CD4-positive, CD25-positive, alpha-beta regulatory T cell (primary cell): ENCODE data around the gene PTPRG. TPM values are rescaled to one million over a fixed set of nuclear protein-coding genes. Genes with fewer than 3 reads are reported as not detected.

Experiments
- ATAC-seq, 2 donors: fragments of 150-1000 bp; cut with Tn5 transposase; one replicate each; pipeline ENCODE4 v1.10.0; 2021; ENCODE audit warnings: low read depth in 2 of 2, moderate number of reproducible peaks in 2 of 2, moderate library complexity in 1 of 2
- DNase-seq, 3 donors: peaks; one replicate each; pipeline versions ENCODE4 v3.0.0 to v3.0.0-alpha.2; 2012 to 2022; ENCODE audit warnings: mixed read lengths in 1 of 3
- H3K27ac ChIP-seq: one replicate; pipeline ENCODE4 v1.7.0; 2013; ENCODE audit warnings: mild to moderate bottlenecking, low read length; ENCODE audit not compliant: insufficient read depth, poor library complexity, severe bottlenecking
- H3K27me3 ChIP-seq: one replicate; pipeline ENCODE4 v1.7.0; 2013; ENCODE audit warnings: low read length; ENCODE audit not compliant: control insufficient read depth, insufficient read depth
- H3K36me3 ChIP-seq: one replicate; pipeline ENCODE4 v1.7.0; 2013; ENCODE audit warnings: mild to moderate bottlenecking, low read length, moderate library complexity; ENCODE audit not compliant: control insufficient read depth, insufficient read depth
- H3K4me1 ChIP-seq: 2 replicates; pipeline ENCODE4 v1.7.0; 2013; ENCODE audit warnings: mild to moderate bottlenecking, low read length; ENCODE audit not compliant: insufficient read depth, control insufficient read depth, poor library complexity, severe bottlenecking
- H3K4me3 ChIP-seq: one replicate; pipeline ENCODE4 v1.7.0; 2013; ENCODE audit warnings: low read depth, mild to moderate bottlenecking, low read length, moderate library complexity
- H3K9me3 ChIP-seq, 2 experiments: 1 replicate in 1 of 2; 2 replicates in 1 of 2; pipeline ENCODE4 v1.7.0; 2013; ENCODE audit warnings: low read length in 2 of 2, mild to moderate bottlenecking in 1 of 2, moderate library complexity in 1 of 2; ENCODE audit not compliant: control insufficient read depth in 2 of 2
- H3K27ac Mint-ChIP-seq, 3 donors: one replicate each; pipeline ENCODE4 v1.8.0; 2020 to 2022; ENCODE audit warnings: mild to moderate bottlenecking in 3 of 3, mixed read lengths in 3 of 3, moderate library complexity in 2 of 3
- H3K27me3 Mint-ChIP-seq: one replicate; pipeline ENCODE4 v1.8.0; 2022; ENCODE audit warnings: mild to moderate bottlenecking, mixed read lengths
- H3K36me3 Mint-ChIP-seq: one replicate; pipeline ENCODE4 v1.8.0; 2020; ENCODE audit warnings: mixed read lengths
- H3K4me1 Mint-ChIP-seq, 4 donors: one replicate each; pipeline ENCODE4 v1.8.0; 2020 to 2022; ENCODE audit warnings: mixed read lengths in 4 of 4, mild to moderate bottlenecking in 1 of 4
- H3K4me3 Mint-ChIP-seq, 4 donors: one replicate each; pipeline ENCODE4 v1.8.0; 2020 to 2022; ENCODE audit warnings: mild to moderate bottlenecking in 4 of 4, mixed read lengths in 4 of 4, moderate library complexity in 3 of 4
- H3K9me3 Mint-ChIP-seq, 7 donors: one replicate each; pipeline ENCODE4 v1.8.0; 2020 to 2022; ENCODE audit warnings: mixed read lengths in 7 of 7, mild to moderate bottlenecking in 3 of 7, moderate library complexity in 2 of 7
- polyA plus RNA-seq, 4 donors: library from polyadenylated mRNA; unstranded; fragments of 300-500 nt; fragmentation: Illumina TruSeq; gene quantifications; one replicate each; pipeline ENCODE4 v1.2.3, GENCODE V29; 2021
- total RNA-seq: library from RNA; stranded (reverse); gene quantifications from one replicate; pipeline ENCODE4 v1.2.3, GENCODE V29; 2022

Gene PTPRG
- total and polyA plus RNA-seq, 5 donors from 2014 or later, result not detected

DNA sequence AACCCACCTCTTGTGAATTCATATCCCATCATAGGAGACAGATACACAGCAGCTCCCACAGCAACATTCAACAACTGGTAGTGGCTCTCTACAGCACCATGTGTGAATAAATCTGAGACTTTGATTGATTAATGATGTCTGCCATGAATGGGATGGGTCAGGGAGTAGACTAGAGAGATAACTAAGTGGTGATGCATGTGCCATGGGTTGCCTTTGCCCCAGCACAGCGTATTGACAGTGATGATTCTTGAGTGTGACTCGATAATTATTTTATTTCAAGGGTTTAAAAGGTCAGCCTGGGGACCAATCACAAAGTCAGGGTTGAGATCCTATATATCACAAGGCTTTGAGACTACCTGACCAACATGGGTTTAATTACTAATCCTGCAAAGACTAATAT is 295.9 kb downstream of the PTPRG start:
- no peak overlapping the region for H3K4me3 Mint-ChIP-seq
- no peaks in the 10 kb centered on the region for H3K36me3 Mint-ChIP-seq
- H3K4me1 ChIP-seq, result no peaks in the 10 kb centered on the region
- no peak for ATAC-seq
- H3K4me1 Mint-ChIP-seq, result no peaks in the 10 kb centered on the region
- H3K27ac ChIP-seq, result no peak overlapping the region
- no peaks in the 10 kb centered on the region for H3K9me3 ChIP-seq
- H3K27me3 Mint-ChIP-seq, result no peaks in the 10 kb centered on the region
- H3K9me3 Mint-ChIP-seq, result no peaks in the 10 kb centered on the region
- no peak overlapping the region for H3K4me3 ChIP-seq
- no peaks in the 10 kb centered on the region for H3K27me3 ChIP-seq
- H3K36me3 ChIP-seq, result no peaks in the 10 kb centered on the region
- H3K27ac Mint-ChIP-seq, result no peak overlapping the region
- no peak for DNase-seq

DNA sequence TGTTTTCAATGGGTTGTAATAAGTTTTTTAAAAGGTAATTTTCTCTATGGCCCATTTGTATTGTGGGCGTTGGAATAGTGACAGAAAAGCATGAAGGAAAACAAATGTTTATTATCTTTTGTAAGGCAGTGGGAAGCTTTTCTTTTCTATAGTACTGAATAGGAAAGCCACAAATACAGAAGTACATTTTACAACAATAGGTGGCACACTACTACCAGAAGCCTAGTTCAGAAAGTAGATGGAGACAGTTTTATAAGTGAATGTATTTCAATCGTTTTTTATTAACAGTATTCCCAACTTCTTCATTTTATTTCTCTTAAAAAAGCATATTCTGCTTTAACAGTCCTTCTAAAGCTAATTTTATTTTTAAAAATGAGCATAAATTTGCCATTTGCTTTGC is 296.7 kb downstream of the PTPRG start:
- DNase-seq, result no peak
- Mint-ChIP-seq H3K4me1 (no peaks in the 10 kb centered on the region), H3K4me3 (no peak overlapping the region), H3K27me3 (no peaks in the 10 kb centered on the region), H3K27ac (no peak overlapping the region), H3K9me3 (no peaks in the 10 kb centered on the region), H3K36me3 (no peaks in the 10 kb centered on the region)
- H3K27me3 ChIP-seq, result no peaks in the 10 kb centered on the region
- no peaks in the 10 kb centered on the region for H3K4me1 ChIP-seq
- no peak overlapping the region for H3K4me3 ChIP-seq
- H3K36me3 ChIP-seq, result no peaks in the 10 kb centered on the region
- no peak overlapping the region for H3K27ac ChIP-seq
- ATAC-seq, result no peak
- no peaks in the 10 kb centered on the region for H3K9me3 ChIP-seq

DNA sequence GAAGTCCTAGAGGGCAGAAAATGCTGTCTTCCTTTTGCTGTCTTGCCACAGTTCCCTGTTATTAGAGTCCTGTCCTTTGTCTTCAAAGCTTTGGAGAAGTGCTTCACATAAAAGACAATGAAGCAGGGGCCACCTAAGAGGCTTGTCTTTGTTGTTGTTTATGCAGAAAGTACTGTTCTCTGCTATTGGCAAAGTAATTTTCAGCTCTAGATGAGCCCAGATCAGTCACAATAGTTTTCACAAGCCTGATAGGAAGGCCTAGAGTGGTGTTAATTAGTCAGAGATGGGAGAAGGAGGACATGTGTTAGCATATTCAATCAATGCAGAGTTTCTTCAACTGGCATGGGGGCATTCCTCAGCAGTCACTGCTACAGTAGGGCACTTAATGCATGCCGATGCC is 300.0 kb downstream of the PTPRG start:
- Histone ChIP-seq H3K4me1 (no peaks in the 10 kb centered on the region), H3K27ac (no peak overlapping the region), H3K27me3 (no peaks in the 10 kb centered on the region), H3K4me3 (no peak overlapping the region), H3K9me3 (no peaks in the 10 kb centered on the region), H3K36me3 (no peaks in the 10 kb centered on the region)
- Mint-ChIP-seq H3K27ac (no peak overlapping the region), H3K4me3 (no peak overlapping the region), H3K9me3 (no peaks in the 10 kb centered on the region), H3K36me3 (no peaks in the 10 kb centered on the region), H3K4me1 (no peaks in the 10 kb centered on the region), H3K27me3 (no peaks in the 10 kb centered on the region)
- DNase-seq (no peak), ATAC-seq (no peak)

DNA sequence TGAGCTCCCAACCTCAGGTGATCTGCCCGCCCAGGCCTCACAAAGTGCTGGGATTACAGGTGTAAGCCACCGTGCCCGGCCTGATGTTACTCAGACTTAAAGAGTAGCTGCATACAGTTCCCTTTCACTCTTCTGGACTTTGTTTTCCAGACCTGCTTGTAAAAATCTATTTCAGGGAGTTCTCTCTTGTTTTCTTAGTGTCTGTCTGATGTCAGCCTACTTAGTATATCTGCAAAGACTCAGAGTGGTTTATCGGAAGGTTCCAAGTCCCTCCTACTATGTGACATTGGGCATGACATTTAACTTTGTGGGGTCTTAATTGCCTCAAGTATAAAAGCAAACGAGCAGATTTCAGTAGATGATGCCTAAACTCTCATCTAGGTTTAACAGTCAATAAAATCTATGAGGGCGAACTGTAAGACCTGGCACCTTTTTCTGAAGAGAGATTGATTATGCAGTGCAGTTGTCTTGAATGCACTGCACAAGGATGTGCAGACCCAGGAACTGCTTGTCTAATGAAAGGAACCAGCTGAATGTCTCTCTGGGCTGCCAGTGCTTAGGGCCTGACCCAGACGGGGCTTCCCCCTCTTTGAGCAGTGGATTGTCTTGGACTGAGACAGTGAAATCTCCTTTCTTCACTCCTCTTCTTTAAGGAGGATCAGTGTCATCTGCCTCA is 301.4 kb downstream of the PTPRG start:
- no peaks in the 10 kb centered on the region for H3K4me1 ChIP-seq
- H3K27me3 Mint-ChIP-seq, result no peaks in the 10 kb centered on the region
- H3K9me3 Mint-ChIP-seq, result no peaks in the 10 kb centered on the region
- no peak overlapping the region for H3K27ac Mint-ChIP-seq
- H3K36me3 ChIP-seq, result no peaks in the 10 kb centered on the region
- H3K4me3 ChIP-seq, result no peak overlapping the region
- H3K27ac ChIP-seq, result no peak overlapping the region
- H3K4me3 Mint-ChIP-seq, result no peak overlapping the region
- H3K4me1 Mint-ChIP-seq, result no peaks in the 10 kb centered on the region
- H3K9me3 ChIP-seq, result no peaks in the 10 kb centered on the region
- no peaks in the 10 kb centered on the region for H3K36me3 Mint-ChIP-seq
- DNase-seq (no peak), ATAC-seq (no peak)
- no peaks in the 10 kb centered on the region for H3K27me3 ChIP-seq

DNA sequence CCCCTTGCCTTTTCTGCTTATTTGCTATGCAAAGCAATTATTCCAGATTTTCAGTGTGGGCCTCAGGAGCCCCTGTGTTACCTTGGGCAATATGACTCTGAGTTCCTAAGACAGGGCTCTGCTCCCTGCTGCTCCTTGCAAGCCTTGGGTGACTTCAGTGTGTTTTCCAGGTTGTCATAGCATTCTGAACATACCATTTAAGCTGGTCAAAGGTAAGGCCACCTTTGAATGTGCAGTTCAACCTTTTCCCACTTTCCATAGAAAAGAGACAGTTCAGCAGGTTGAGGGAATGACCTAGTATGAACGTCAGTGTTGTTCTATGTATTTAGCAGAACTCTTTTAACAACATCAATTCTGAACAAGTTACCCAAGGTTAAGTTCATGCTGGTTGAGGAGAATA is 302.2 kb downstream of the PTPRG start:
- Mint-ChIP-seq H3K4me1 (no peaks in the 10 kb centered on the region), H3K27me3 (no peaks in the 10 kb centered on the region), H3K36me3 (no peaks in the 10 kb centered on the region), H3K4me3 (no peak overlapping the region), H3K27ac (no peak overlapping the region), H3K9me3 (no peaks in the 10 kb centered on the region)
- Histone ChIP-seq H3K27ac (no peak overlapping the region), H3K27me3 (no peaks in the 10 kb centered on the region), H3K9me3 (no peaks in the 10 kb centered on the region), H3K4me3 (no peak overlapping the region), H3K4me1 (no peaks in the 10 kb centered on the region), H3K36me3 (no peaks in the 10 kb centered on the region)
- ATAC-seq, result no peak
- DNase-seq, result no peak

DNA sequence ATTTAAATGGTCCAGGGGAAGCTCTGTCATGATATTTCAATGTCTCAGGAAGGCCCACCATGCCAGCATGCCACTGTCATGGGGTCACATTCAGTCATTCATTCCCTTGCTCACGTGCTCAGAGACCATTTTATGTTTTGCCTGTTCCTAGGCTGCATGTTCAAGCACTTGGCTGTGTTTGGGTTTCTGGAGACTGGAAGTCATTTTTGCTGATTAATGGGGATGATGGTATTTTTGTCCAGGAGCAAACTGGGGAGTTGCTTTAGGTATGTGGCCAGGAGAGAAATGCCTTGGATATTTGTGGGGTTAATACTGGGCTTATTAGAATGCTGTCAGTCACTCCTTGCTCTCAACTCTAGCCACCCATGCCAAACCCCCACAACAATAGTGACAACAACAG is 303.5 kb downstream of the PTPRG start:
- no peaks in the 10 kb centered on the region for H3K4me1 ChIP-seq
- no peaks in the 10 kb centered on the region for H3K36me3 ChIP-seq
- no peaks in the 10 kb centered on the region for H3K27me3 ChIP-seq
- no peak overlapping the region for H3K27ac ChIP-seq
- ATAC-seq (no peak), DNase-seq (no peak)
- no peaks in the 10 kb centered on the region for H3K36me3 Mint-ChIP-seq
- no peak overlapping the region for H3K4me3 Mint-ChIP-seq
- H3K9me3 ChIP-seq, result no peaks in the 10 kb centered on the region
- peaks cover 0 to 1% (median 0%) of the 10 kb centered on the region in 7 donors for H3K9me3 Mint-ChIP-seq
- H3K4me3 ChIP-seq, result no peak overlapping the region
- H3K27ac Mint-ChIP-seq, result no peak overlapping the region
- H3K27me3 Mint-ChIP-seq, result no peaks in the 10 kb centered on the region
- H3K4me1 Mint-ChIP-seq, result no peaks in the 10 kb centered on the region

DNA sequence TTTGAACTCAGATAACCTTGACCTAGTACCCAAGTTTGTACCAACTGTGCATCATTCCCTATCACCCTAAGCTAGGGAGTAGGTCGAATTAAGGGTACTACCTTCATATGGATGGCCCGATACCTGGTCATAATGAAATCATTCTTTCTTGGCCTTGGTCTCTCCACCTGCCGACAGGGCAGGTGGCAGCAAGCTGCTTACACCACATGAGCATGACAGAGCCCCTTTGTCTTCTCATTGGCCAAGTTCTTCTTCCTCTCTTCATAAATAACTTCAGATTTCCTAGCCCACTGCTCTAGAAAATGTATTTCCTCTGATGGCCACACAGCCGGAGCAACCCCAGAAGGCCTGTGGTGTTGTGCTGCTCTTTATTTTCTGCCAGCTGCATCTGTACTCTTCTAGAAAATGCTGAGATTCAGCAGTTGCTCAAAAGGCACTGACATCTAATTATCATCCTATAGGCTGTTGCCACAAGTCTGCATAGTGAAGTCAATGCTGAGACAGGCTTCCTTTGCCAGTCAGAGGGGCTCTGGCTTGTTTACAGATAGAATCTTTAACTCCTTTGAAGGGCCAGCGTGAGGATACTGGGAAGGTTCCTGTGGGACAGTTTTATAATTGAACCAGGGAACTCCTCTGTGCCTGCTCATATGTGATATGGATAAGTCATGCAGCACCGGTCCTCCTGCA is 304.2 kb downstream of the PTPRG start:
- Mint-ChIP-seq H3K27me3 (no peaks in the 10 kb centered on the region), H3K27ac (peak overlapping the region in 1 of 3 donors; percentile 26), H3K4me3 (no peak overlapping the region), H3K4me1 (no peaks in the 10 kb centered on the region), H3K36me3 (no peaks in the 10 kb centered on the region), H3K9me3 (peaks cover 0 to 2% (median 0%) of the 10 kb centered on the region in 7 donors)
- DNase-seq, result no peak
- Histone ChIP-seq H3K4me1 (no peaks in the 10 kb centered on the region), H3K27ac (no peak overlapping the region), H3K27me3 (no peaks in the 10 kb centered on the region), H3K4me3 (no peak overlapping the region), H3K36me3 (no peaks in the 10 kb centered on the region), H3K9me3 (no peaks in the 10 kb centered on the region)
- no peak for ATAC-seq

DNA sequence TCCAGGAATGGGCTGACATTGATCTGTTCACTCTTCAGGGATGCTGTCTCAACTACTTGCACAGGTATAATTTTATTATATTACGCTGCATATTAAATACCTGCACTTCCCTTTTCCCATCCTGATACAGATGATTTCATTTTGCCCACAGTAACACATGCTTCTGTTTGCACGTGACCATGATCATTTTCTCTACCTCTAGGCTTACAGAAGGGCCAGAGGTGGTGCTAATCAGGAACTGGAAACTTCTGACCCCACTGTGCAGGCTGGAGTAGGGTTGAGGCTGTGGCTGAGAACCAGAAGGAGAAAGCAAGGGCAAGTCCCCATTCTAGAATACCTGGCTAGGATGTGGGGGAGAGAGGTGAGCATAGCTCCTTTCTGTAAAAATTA is 304.8 kb downstream of the PTPRG start:
- peaks cover 0 to 4% (median 0%) of the 10 kb centered on the region in 7 donors for H3K9me3 Mint-ChIP-seq
- no peak overlapping the region for H3K4me3 Mint-ChIP-seq
- no peaks in the 10 kb centered on the region for H3K4me1 ChIP-seq
- H3K27me3 Mint-ChIP-seq, result no peaks in the 10 kb centered on the region
- no peaks in the 10 kb centered on the region for H3K36me3 ChIP-seq
- no peak overlapping the region for H3K27ac Mint-ChIP-seq
- no peaks in the 10 kb centered on the region for H3K27me3 ChIP-seq
- ATAC-seq, result no peak
- H3K36me3 Mint-ChIP-seq, result no peaks in the 10 kb centered on the region
- no peak for DNase-seq
- no peaks in the 10 kb centered on the region for H3K9me3 ChIP-seq
- H3K4me1 Mint-ChIP-seq, result no peaks in the 10 kb centered on the region
- no peak overlapping the region for H3K27ac ChIP-seq
- H3K4me3 ChIP-seq, result no peak overlapping the region
